A549 (cell line): ENCODE measurements around the gene PRKAR2B. TPM values are rescaled to one million over a fixed set of nuclear protein-coding genes. Genes with fewer than 3 reads are reported as not detected.

Source experiments
- ATAC-seq, 2 experiments: fragments of 200-7000 bp in 1 of 2; fragments of >200 bp in 1 of 2; cut with Nextera tagmentation in 1 of 2; cut with Tn5 transposase in 1 of 2; 3 replicates each; pipeline versions ENCODE4 v1.8.0 to v1.9.1; 2018 to 2020; ENCODE audit warnings: mild to moderate bottlenecking in 1 of 2, moderate library complexity in 1 of 2
- CTCF ChIA-PET: fragments of 300-600 bp; sonication (Branson Sonifier 250); formaldehyde crosslinking; extraction: SDS; loops from one replicate; lab custom pipeline; 2021; ENCODE audit warnings: antibody characterized with exemption, inconsistent platforms; lab: Yijun Ruan, JAX
- POLR2A ChIA-PET: fragments of 350-600 bp; formaldehyde crosslinking; extraction: SDS; loops from one replicate; lab custom pipeline; 2021; ENCODE audit warnings: antibody characterized with exemption, inconsistent platforms; lab: Yijun Ruan, JAX
- DNase-seq, 2 experiments: peaks; one replicate each; pipeline versions ENCODE4 v3.0.0 to v3.0.0-alpha.2; 2011 to 2016; ENCODE audit warnings: low read depth in 1 of 2, low spot score in 1 of 2
- FAIRE-seq: peaks from 2 replicates; lab custom pipeline; 2011; peaks lifted over from hg19 to GRCh38; lab: Jason Lieb, UNC
- H3K27ac ChIP-seq, 2 experiments: fragments of >200 bp; sonication (Bioruptor Twin); formaldehyde crosslinking; 3 replicates each; pipeline ENCODE4 v1.5.1; 2016 to 2017
- H3K4me1 ChIP-seq: fragments of >200 bp; sonication (Bioruptor Twin); formaldehyde crosslinking; 3 replicates; pipeline ENCODE4 v1.6.1; 2016
- H3K4me2 ChIP-seq: fragments of >200 bp; sonication (Bioruptor Twin); formaldehyde crosslinking; 3 replicates; pipeline ENCODE4 v1.6.1; 2016
- H3K4me3 ChIP-seq: fragments of >200 bp; sonication (Bioruptor Twin); formaldehyde crosslinking; 3 replicates; pipeline ENCODE4 v1.5.1; 2016
- H3K9me3 ChIP-seq: fragments of >200 bp; sonication (Bioruptor Twin); formaldehyde crosslinking; 3 replicates; pipeline ENCODE4 v1.6.1; 2016
- CEBPB ChIP-seq, 2 experiments: fragments of >200 bp in 1 of 2; sonication (Bioruptor Twin) in 1 of 2; formaldehyde crosslinking in 1 of 2; IDR thresholded peaks; 2 replicates each; pipeline ENCODE4 v1.6.1; 2012 to 2016
- CHD4 ChIP-seq: fragments of 200-600 bp; sonication (generic); IDR thresholded peaks from 2 replicates; pipeline ENCODE4 v1.6.1; 2016; ENCODE audit warnings: antibody characterized with exemption, mild to moderate bottlenecking, borderline replicate concordance
- EP300 ChIP-seq, 2 experiments: fragments of >200 bp; sonication (Bioruptor Twin); formaldehyde crosslinking; IDR thresholded peaks; 2 replicates in 1 of 2; 3 replicates in 1 of 2; pipeline ENCODE4 v1.6.1; 2016 to 2017
- ESRRA ChIP-seq: fragments of 150-350 bp; IDR thresholded peaks from 2 replicates; pipeline ENCODE4 v1.6.1; 2014; ENCODE audit warnings: mild to moderate bottlenecking, low read length, borderline replicate concordance
- FOSL2 ChIP-seq, 2 experiments: fragments of 450-650 bp in 1 of 2; fragments of >200 bp in 1 of 2; sonication (Bioruptor Twin) in 1 of 2; formaldehyde crosslinking; IDR thresholded peaks; 2 replicates each; pipeline versions ENCODE4 v1.5.0 to v1.6.1; 2016 to 2020; ENCODE audit warnings: mild to moderate bottlenecking in 1 of 2, moderate library complexity in 1 of 2
- FOXS1 ChIP-seq: fragments of 250-450 bp; sonication (Bioruptor Pico); IDR thresholded peaks from 2 replicates; pipeline ENCODE4 v1.5.0; 2020; ENCODE audit warnings: mild to moderate bottlenecking, moderate library complexity
- HOXB5 ChIP-seq: fragments of 250-450 bp; sonication (Bioruptor Pico); IDR thresholded peaks from 2 replicates; pipeline ENCODE4 v1.5.0; 2020; ENCODE audit warnings: mild to moderate bottlenecking, moderate library complexity
- KDM5A ChIP-seq: fragments of 200-600 bp; sonication (generic); IDR thresholded peaks from 2 replicates; pipeline ENCODE4 v1.6.1; 2016; ENCODE audit warnings: antibody characterized with exemption, mild to moderate bottlenecking
- MAFK ChIP-seq: fragments of 450-650 bp; IDR thresholded peaks from 2 replicates; pipeline ENCODE4 v1.6.1; 2014; ENCODE audit not compliant: partially characterized antibody
- RCOR1 ChIP-seq: fragments of 150-350 bp; IDR thresholded peaks from 2 replicates; pipeline ENCODE4 v1.6.1; 2014; ENCODE audit warnings: antibody characterized with exemption, low read length, low read depth
- USF2 ChIP-seq: fragments of 450-650 bp; IDR thresholded peaks from 2 replicates; pipeline ENCODE4 v1.6.1; 2014; ENCODE audit warnings: antibody characterized with exemption
- ZSCAN20 ChIP-seq: fragments of 250-450 bp; sonication (Bioruptor Pico); IDR thresholded peaks from 2 replicates; pipeline ENCODE4 v1.8.0; 2022; ENCODE audit warnings: mild to moderate bottlenecking, moderate library complexity
- WGBS: methylation state at CpG from one replicate; pipeline ENCODE4 v1.1.6; 2017; ENCODE audit errors: missing lambda C conversion rate; 5-methylcytosine and 5-hydroxymethylcytosine counted together
- polyA plus RNA-seq, 4 experiments: library from polyadenylated mRNA; depleted of rRNA in 3 of 4; stranded (reverse); fragments of >200 nt; fragmentation: RNase III in 1 of 4; extraction: RNeasy Plus Mini Kit Qiagen cat#74134 plus additional on column Dnase treatment in 1 of 4; gene quantifications; 2 replicates in 3 of 4; 3 replicates in 1 of 4; pipeline ENCODE4 v1.2.3, GENCODE V29; 2011 to 2017
- TF ChIP-seq, protein P1 (sequence below): IDR thresholded peaks from 2 replicates; pipeline ENCODE4 v1.6.1; 2012
- TF ChIP-seq, protein P2 (sequence below): IDR thresholded peaks from 2 replicates; pipeline ENCODE4 v1.6.1; 2012; ENCODE audit warnings: low read depth, borderline replicate concordance
- TF ChIP-seq, protein P3 (sequence below): fragments of 250-450 bp; sonication (Bioruptor Pico); IDR thresholded peaks from 2 replicates; pipeline ENCODE4 v1.5.0; 2021; ENCODE audit warnings: mild to moderate bottlenecking, moderate library complexity, borderline replicate concordance

The PRKAR2B gene
- polyA plus RNA-seq, 2 of the 4 experiments (the other 2 are of a cell fraction): 3.6 to 4.4 TPM

- no peak overlapping the region for H3K27ac ChIP-seq
- FAIRE-seq (peak; percentile 36), ATAC-seq (no peak), DNase-seq (no peak)
- peaks cover 10% of the 10 kb centered on the region; the same call in 2 of the 3 replicates for H3K4me1 ChIP-seq
- 76% methylated on average over 6 of the region's 6 CpGs for WGBS
- TF ChIP-seq CHD4: no peak
- no peak for TF ChIP-seq KDM5A
- TF ChIP-seq, protein P1, sequence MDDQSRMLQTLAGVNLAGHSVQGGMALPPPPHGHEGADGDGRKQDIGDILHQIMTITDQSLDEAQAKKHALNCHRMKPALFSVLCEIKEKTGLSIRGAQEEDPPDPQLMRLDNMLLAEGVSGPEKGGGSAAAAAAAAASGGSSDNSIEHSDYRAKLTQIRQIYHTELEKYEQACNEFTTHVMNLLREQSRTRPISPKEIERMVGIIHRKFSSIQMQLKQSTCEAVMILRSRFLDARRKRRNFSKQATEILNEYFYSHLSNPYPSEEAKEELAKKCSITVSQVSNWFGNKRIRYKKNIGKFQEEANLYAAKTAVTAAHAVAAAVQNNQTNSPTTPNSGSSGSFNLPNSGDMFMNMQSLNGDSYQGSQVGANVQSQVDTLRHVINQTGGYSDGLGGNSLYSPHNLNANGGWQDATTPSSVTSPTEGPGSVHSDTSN: no peak
- H3K4me3 ChIP-seq: no peak overlapping the region
- CTCF ChIA-PET: interaction anchor here (0.9 kb wide), 1 partner anchor 129 kb away, joined by 3 read pairs; no protein-coding TSS in a partner anchor
- POLR2A ChIA-PET: no interaction called here
- H3K4me2 ChIP-seq: no peak overlapping the region
- H3K9me3 ChIP-seq: no peaks in the 10 kb centered on the region
Observed at GRCh38 chr7:107075863-107076574, 31.5 kb downstream of the PRKAR2B start.

- no peaks in the 10 kb centered on the region for H3K9me3 ChIP-seq
- no peak overlapping the region for H3K4me3 ChIP-seq
- FAIRE-seq (no peak), DNase-seq (no peak), ATAC-seq (no peak)
- TF ChIP-seq FOSL2 (IDR thresholded peaks at IDR 0.05): no peak
- TF ChIP-seq FOSL2 (CRISPR knock-in tag; IDR thresholded peaks at IDR 0.05): peak; percentile 47; the same call in 1 of the 2 replicates
- TF ChIP-seq MAFK: no peak
- no peak overlapping the region for H3K4me2 ChIP-seq
- no peak overlapping the region for H3K27ac ChIP-seq
- ChIA-PET CTCF (interaction anchor here (0.6 to 0.9 kb wide), 3 partner anchors 8 to 130 kb away, joined by 3 to 4 read pairs (median 3); no protein-coding TSS in a partner anchor), POLR2A (no interaction called here)
- 77% methylated on average over 8 of the region's 8 CpGs for WGBS
- peaks cover 10% of the 10 kb centered on the region; the same call in 2 of the 3 replicates for H3K4me1 ChIP-seq
Observed at GRCh38 chr7:107076781-107077698, 32.5 kb downstream of the PRKAR2B start.

GRCh38 chr7:107077699-107078516, 33.4 kb downstream of the PRKAR2B start:
- POLR2A ChIA-PET: no interaction called here

More at GRCh38 chr7:107077699-107078516, 33.4 kb downstream of the PRKAR2B start:
- Histone ChIP-seq H3K4me1 (peaks cover 10% of the 10 kb centered on the region; the same call in 2 of the 3 replicates), H3K4me3 (no peak overlapping the region), H3K9me3 (no peaks in the 10 kb centered on the region), H3K4me2 (peak overlapping the region; percentile 39), H3K27ac (no peak overlapping the region)
- TF ChIP-seq FOSL2 (IDR thresholded peaks at IDR 0.05): no peak
- TF ChIP-seq FOSL2 (CRISPR knock-in tag; IDR thresholded peaks at IDR 0.05): no peak
- TF ChIP-seq, protein P2, sequence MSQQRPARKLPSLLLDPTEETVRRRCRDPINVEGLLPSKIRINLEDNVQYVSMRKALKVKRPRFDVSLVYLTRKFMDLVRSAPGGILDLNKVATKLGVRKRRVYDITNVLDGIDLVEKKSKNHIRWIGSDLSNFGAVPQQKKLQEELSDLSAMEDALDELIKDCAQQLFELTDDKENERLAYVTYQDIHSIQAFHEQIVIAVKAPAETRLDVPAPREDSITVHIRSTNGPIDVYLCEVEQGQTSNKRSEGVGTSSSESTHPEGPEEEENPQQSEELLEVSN: no peak
- TF ChIP-seq, protein P3, sequence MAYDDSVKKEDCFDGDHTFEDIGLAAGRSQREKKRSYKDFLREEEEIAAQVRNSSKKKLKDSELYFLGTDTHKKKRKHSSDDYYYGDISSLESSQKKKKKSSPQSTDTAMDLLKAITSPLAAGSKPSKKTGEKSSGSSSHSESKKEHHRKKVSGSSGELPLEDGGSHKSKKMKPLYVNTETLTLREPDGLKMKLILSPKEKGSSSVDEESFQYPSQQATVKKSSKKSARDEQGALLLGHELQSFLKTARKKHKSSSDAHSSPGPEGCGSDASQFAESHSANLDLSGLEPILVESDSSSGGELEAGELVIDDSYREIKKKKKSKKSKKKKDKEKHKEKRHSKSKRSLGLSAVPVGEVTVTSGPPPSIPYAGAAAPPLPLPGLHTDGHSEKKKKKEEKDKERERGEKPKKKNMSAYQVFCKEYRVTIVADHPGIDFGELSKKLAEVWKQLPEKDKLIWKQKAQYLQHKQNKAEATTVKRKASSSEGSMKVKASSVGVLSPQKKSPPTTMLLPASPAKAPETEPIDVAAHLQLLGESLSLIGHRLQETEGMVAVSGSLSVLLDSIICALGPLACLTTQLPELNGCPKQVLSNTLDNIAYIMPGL (CRISPR knock-in tag): no peak
- TF ChIP-seq USF2: no peak
- TF ChIP-seq HOXB5 (CRISPR knock-in tag): no peak
- no peak for TF ChIP-seq FOXS1 (CRISPR knock-in tag)
- no peak for TF ChIP-seq ESRRA
- no peak for TF ChIP-seq CEBPB (IDR thresholded peaks at IDR 0.05)
- no peak for TF ChIP-seq EP300 (IDR thresholded peaks at IDR 0.05)
- no peak for TF ChIP-seq ZSCAN20 (CRISPR knock-in tag)
- TF ChIP-seq RCOR1: no peak
- CTCF ChIA-PET: no interaction called here
- peak in 1 of 2 experiments; percentile 42; a peak in 1 of 6 replicates for ATAC-seq
- no peak for FAIRE-seq
- 89% methylated on average over 10 of the region's 10 CpGs for WGBS
- DNase-seq: peak in 1 of 2 experiments; percentile 2
